Panc1 (cell line): ENCODE data around the gene AP1G2. TPM values are rescaled to one million over a fixed set of nuclear protein-coding genes. Genes with fewer than 3 reads are reported as not detected.
A peak's percentile ranks its signal among the peaks of the same experiment; 100 is the strongest.

Experiments
- ATAC-seq: fragments of 200-7000 bp; cut with Tn5 transposase; 2 replicates; pipeline ENCODE4 v1.9.1; 2020; ENCODE audit warnings: mild to moderate bottlenecking, moderate library complexity
- Bru-seq: library from RNA; stranded (reverse); fragments of 400-500 nt; gene quantifications from one replicate; lab custom pipeline; 2021; lab: Mats Ljungman, UMichigan
- BruChase-seq, 2 experiments: library from RNA; stranded (reverse); fragments of 400-500 nt; gene quantifications; one replicate each; lab custom pipeline; 2021; lab: Mats Ljungman, UMichigan
- BruUV-seq: library from RNA; stranded (reverse); fragments of 400-500 nt; replicated peaks from 2 replicates; lab custom pipeline; 2021; lab: Mats Ljungman, UMichigan
- CTCF ChIA-PET: fragments of 300-600 bp; sonication (Branson Sonifier 250); formaldehyde crosslinking; loops from one replicate; lab custom pipeline; 2022; ENCODE audit warnings: antibody characterized with exemption; lab: Charles Lee
- POLR2A ChIA-PET: fragments of 300-600 bp; sonication (Branson Sonifier 250); formaldehyde crosslinking; loops from one replicate; lab custom pipeline; 2022; ENCODE audit warnings: antibody characterized with exemption; lab: Charles Lee
- DNase-seq: peaks from one replicate; pipeline ENCODE4 v3.0.0-alpha.2; 2010; ENCODE audit warnings: low read depth, low spot score
- H3K27ac ChIP-seq: 2 replicates; pipeline ENCODE4 v1.5.1; 2011; ENCODE audit warnings: mild to moderate bottlenecking, low read length, inconsistent platforms
- H3K27me3 ChIP-seq: fragments of 200-500 bp; sonication (Bioruptor generic); 2 replicates; pipeline ENCODE4 v1.6.0; 2014; ENCODE audit warnings: low read length, inconsistent platforms; ENCODE audit not compliant: control insufficient read depth, insufficient read depth
- H3K36me3 ChIP-seq: fragments of 200-500 bp; sonication (Bioruptor generic); 2 replicates; pipeline ENCODE4 v1.5.1; 2014; ENCODE audit warnings: inconsistent platforms, mild to moderate bottlenecking, low read length, moderate library complexity; ENCODE audit not compliant: control insufficient read depth, insufficient read depth
- H3K4me1 ChIP-seq: 2 replicates; pipeline ENCODE4 v1.5.1; 2011; ENCODE audit warnings: inconsistent platforms, mild to moderate bottlenecking, low read length, moderate library complexity; ENCODE audit not compliant: control insufficient read depth, insufficient read depth
- H3K4me3 ChIP-seq, 2 experiments: 2 replicates each; pipeline ENCODE4 v1.5.1; 2011 to 2012; ENCODE audit warnings: low read depth in 2 of 2, low read length in 2 of 2, mild to moderate bottlenecking in 2 of 2, inconsistent platforms in 1 of 2, moderate library complexity in 1 of 2
- H3K9me3 ChIP-seq: fragments of 200-500 bp; sonication (Bioruptor generic); 2 replicates; pipeline ENCODE4 v1.5.1; 2014; ENCODE audit warnings: low read depth, mild to moderate bottlenecking, inconsistent platforms, low read length, moderate library complexity; ENCODE audit not compliant: control insufficient read depth, insufficient read depth
- POLR2AphosphoS5 ChIP-seq: IDR thresholded peaks from 2 replicates; pipeline ENCODE4 v1.6.1; 2012; ENCODE audit warnings: mild to moderate bottlenecking, low read depth, low read length, moderate library complexity
- SIN3A ChIP-seq: IDR thresholded peaks from 2 replicates; pipeline ENCODE4 v1.6.1; 2012; ENCODE audit warnings: low read depth, mild to moderate bottlenecking, low read length, moderate library complexity, borderline replicate concordance; ENCODE audit not compliant: insufficient read depth
- TCF7L2 ChIP-seq: IDR thresholded peaks from 2 replicates; pipeline ENCODE4 v1.6.1; 2011; ENCODE audit warnings: mild to moderate bottlenecking, low read depth, low read length, inconsistent platforms
- in situ Hi-C: cut with HindIII; loops from 2 replicates; pipeline ENCODE4 v1.10.0; 2016; ENCODE audit warnings: low sequenced_read_pairs, low pct_unique_long_range_greater_than_20kb
- intact Hi-C: fragments of 100-400 bp; cut with micrococcal nuclease; formaldehyde crosslinking; loops from one replicate; pipeline ENCODE4 v1.10.0; 2022; ENCODE audit not compliant: unreplicated experiment
- long read RNA-seq: library from polyadenylated mRNA; unstranded; transcript quantifications from one replicate; pipeline ENCODE4 v2.0.0, GENCODE V29; 2021; ENCODE audit not compliant: unreplicated experiment
- polyA plus RNA-seq: library from polyadenylated mRNA; unstranded; fragments of >200 nt; gene quantifications from one replicate; pipeline ENCODE4 v1.2.1, GENCODE V29; 2012; ENCODE audit warnings: missing spikeins; ENCODE audit not compliant: insufficient read length
- total RNA-seq: library from RNA; stranded (reverse); gene quantifications from one replicate; pipeline ENCODE4 v1.2.1, GENCODE V29; 2021; ENCODE audit not compliant: unreplicated experiment
- TF ChIP-seq, protein P1 (sequence below), 2 experiments: IDR thresholded peaks; 2 replicates each; pipeline ENCODE4 v1.6.1; 2011 to 2012; ENCODE audit warnings: low read depth in 2 of 2, control low read depth in 1 of 2, low read length in 1 of 2, mild to moderate bottlenecking in 1 of 2, moderate library complexity in 1 of 2; ENCODE audit not compliant: insufficient read depth in 1 of 2
- TF ChIP-seq, protein P2 (sequence below): fragments of 450-650 bp; IDR thresholded peaks from 2 replicates; pipeline ENCODE4 v1.5.1; 2017; ENCODE audit warnings: mild to moderate bottlenecking

AP1G2 gene, protein sequence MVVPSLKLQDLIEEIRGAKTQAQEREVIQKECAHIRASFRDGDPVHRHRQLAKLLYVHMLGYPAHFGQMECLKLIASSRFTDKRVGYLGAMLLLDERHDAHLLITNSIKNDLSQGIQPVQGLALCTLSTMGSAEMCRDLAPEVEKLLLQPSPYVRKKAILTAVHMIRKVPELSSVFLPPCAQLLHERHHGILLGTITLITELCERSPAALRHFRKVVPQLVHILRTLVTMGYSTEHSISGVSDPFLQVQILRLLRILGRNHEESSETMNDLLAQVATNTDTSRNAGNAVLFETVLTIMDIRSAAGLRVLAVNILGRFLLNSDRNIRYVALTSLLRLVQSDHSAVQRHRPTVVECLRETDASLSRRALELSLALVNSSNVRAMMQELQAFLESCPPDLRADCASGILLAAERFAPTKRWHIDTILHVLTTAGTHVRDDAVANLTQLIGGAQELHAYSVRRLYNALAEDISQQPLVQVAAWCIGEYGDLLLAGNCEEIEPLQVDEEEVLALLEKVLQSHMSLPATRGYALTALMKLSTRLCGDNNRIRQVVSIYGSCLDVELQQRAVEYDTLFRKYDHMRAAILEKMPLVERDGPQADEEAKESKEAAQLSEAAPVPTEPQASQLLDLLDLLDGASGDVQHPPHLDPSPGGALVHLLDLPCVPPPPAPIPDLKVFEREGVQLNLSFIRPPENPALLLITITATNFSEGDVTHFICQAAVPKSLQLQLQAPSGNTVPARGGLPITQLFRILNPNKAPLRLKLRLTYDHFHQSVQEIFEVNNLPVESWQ
- total RNA-seq = 61.6 TPM
- polyA plus RNA-seq = 42.1 TPM
- Bru-seq, nascent RNA = percentile 59 among the genes with signal in this experiment
- percentile 71 among the genes with signal in this experiment for BruChase-seq, experiment 1, labeled RNA remaining after a 2-hour chase
- BruChase-seq, experiment 2, labeled RNA remaining after a 6-hour chase = percentile 70 among the genes with signal in this experiment
- long read RNA-seq, partial matches to known transcripts = 5 of 34 reads
- long read RNA-seq, other reads (novel, unspliced or antisense) = 24 of 34 reads

DNA sequence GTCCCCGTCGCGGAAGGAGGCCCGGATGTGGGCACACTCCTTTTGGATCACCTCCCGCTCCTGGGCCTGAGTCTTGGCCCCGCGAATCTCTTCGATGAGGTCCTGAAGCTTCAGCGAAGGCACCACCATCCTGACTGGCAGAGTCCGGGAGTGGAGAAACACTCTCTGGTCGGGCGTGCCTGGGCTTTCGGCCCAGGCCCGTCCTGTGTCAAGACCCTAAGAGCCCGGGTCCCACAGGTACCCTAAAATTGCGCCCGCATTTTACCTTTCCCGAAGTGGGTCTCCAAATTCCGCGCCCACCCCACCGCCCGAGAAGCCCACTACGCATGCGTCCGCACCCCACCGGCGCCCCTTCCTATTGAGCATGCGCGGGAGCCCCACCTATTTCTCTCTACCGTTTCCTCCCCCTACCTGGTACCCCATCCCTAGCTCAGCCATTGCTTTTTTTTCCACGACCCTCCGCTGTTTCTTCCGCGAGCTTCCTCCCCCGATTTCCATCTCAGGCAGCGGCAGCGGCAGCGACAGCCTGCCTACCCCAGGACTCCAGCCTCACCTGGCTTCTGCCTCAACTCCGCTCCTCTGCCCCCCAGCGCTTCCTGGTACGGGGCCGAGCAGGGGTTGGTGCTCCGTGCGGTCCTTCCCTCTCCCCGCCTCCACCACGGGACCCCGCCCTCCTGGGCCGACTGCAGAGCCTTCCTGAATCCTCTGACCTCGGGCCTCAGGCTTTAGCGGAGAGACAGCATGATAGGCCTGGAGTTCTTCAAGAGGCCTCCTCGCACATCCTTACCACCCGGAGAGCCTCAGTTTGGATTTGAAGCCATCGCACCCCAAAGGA is at the start of gene AP1G2:
TSS of gene AP1G2 (minus strand) at position 606 of the 835 bp plus-strand sequence. CDS start at position 129, 477 bp downstream.
- POLR2A ChIA-PET = no interaction called here
- in situ Hi-C loops (no loop called here), intact Hi-C loops (no loop called here)
- ATAC-seq (peak; percentile 87), DNase-seq (no peak)
- H3K27me3 ChIP-seq = no peaks in the 10 kb centered on the region
- H3K36me3 ChIP-seq = no peaks in the 10 kb centered on the region
- CTCF ChIA-PET = no interaction called here
- BruUV-seq = TSS peak; percentile 87
- TF ChIP-seq POLR2AphosphoS5 = peak; percentile 53; the same call in 1 of the 2 replicates
- TF ChIP-seq, protein P1, sequence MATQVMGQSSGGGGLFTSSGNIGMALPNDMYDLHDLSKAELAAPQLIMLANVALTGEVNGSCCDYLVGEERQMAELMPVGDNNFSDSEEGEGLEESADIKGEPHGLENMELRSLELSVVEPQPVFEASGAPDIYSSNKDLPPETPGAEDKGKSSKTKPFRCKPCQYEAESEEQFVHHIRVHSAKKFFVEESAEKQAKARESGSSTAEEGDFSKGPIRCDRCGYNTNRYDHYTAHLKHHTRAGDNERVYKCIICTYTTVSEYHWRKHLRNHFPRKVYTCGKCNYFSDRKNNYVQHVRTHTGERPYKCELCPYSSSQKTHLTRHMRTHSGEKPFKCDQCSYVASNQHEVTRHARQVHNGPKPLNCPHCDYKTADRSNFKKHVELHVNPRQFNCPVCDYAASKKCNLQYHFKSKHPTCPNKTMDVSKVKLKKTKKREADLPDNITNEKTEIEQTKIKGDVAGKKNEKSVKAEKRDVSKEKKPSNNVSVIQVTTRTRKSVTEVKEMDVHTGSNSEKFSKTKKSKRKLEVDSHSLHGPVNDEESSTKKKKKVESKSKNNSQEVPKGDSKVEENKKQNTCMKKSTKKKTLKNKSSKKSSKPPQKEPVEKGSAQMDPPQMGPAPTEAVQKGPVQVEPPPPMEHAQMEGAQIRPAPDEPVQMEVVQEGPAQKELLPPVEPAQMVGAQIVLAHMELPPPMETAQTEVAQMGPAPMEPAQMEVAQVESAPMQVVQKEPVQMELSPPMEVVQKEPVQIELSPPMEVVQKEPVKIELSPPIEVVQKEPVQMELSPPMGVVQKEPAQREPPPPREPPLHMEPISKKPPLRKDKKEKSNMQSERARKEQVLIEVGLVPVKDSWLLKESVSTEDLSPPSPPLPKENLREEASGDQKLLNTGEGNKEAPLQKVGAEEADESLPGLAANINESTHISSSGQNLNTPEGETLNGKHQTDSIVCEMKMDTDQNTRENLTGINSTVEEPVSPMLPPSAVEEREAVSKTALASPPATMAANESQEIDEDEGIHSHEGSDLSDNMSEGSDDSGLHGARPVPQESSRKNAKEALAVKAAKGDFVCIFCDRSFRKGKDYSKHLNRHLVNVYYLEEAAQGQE (IDR thresholded peaks at IDR 0.05; ENCODE audit: insufficient read depth in 1 of 2, low read depth in 2 of 2, low read length in 1 of 2) = no peak
- peak within 1 kb of the TSS; percentile 64 to 73 for H3K4me3 ChIP-seq
- H3K4me1 ChIP-seq = peaks cover 10% of the 10 kb centered on the region
- no peaks in the 10 kb centered on the region for H3K9me3 ChIP-seq
- H3K27ac ChIP-seq = peak within 1 kb of the TSS; percentile 81

DNA sequence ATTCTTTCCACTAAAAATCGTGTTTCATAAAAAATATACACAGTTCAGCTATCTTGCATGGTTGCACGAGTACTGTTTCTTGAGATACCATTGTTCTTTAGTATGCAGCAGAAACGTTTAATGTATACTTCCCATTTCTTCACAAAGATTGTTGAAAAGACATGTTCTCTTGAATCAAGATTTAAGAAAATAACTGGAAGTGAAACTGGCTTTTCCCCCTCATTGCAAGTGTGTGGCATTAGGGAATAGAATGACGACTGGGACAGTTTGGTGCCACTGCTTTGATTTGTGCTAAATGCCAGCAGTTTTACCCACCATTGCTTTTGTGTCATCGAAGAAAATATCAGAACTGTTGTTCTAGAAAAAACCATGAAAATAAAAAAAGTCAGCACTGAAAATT is 48.3 kb upstream of the AP1G2 start:
- no TSS peak for BruUV-seq
- intact Hi-C loops (no loop called here), in situ Hi-C loops (no loop called here)

More for the DNA sequence above, 48.3 kb upstream of the AP1G2 start:
- ChIA-PET POLR2A (no interaction called here), CTCF (no interaction called here)
- no peaks in the 10 kb centered on the region for H3K4me1 ChIP-seq
- H3K27me3 ChIP-seq = peaks cover 3% of the 10 kb centered on the region
- no peak overlapping the region for H3K27ac ChIP-seq
- DNase-seq (no peak), ATAC-seq (no peak)
- TF ChIP-seq, protein P2, sequence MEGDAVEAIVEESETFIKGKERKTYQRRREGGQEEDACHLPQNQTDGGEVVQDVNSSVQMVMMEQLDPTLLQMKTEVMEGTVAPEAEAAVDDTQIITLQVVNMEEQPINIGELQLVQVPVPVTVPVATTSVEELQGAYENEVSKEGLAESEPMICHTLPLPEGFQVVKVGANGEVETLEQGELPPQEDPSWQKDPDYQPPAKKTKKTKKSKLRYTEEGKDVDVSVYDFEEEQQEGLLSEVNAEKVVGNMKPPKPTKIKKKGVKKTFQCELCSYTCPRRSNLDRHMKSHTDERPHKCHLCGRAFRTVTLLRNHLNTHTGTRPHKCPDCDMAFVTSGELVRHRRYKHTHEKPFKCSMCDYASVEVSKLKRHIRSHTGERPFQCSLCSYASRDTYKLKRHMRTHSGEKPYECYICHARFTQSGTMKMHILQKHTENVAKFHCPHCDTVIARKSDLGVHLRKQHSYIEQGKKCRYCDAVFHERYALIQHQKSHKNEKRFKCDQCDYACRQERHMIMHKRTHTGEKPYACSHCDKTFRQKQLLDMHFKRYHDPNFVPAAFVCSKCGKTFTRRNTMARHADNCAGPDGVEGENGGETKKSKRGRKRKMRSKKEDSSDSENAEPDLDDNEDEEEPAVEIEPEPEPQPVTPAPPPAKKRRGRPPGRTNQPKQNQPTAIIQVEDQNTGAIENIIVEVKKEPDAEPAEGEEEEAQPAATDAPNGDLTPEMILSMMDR = no peak
- TF ChIP-seq SIN3A = no peak
- TF ChIP-seq TCF7L2 = no peak
- TF ChIP-seq, protein P1 (IDR thresholded peaks at IDR 0.05; ENCODE audit: insufficient read depth in 1 of 2, low read depth in 2 of 2, low read length in 1 of 2) = no peak
- TF ChIP-seq POLR2AphosphoS5 = no peak
- H3K36me3 ChIP-seq = no peaks in the 10 kb centered on the region
- H3K9me3 ChIP-seq = no peaks in the 10 kb centered on the region
- no peak overlapping the region for H3K4me3 ChIP-seq
